Liver (tissue), 9 donors: Measurements from ENCODE around the gene IER3IP1. TPM values are rescaled to one million over a fixed set of nuclear protein-coding genes. Genes with fewer than 3 reads are reported as not detected.

ENCODE experiments used
- DNase-seq: peaks from one replicate; pipeline ENCODE4 v3.0.0-alpha.2; 2017; ENCODE audit warnings: low spot score
- H3K27ac ChIP-seq, 2 donors: one replicate each; pipeline ENCODE4 v1.7.0; 2013; ENCODE audit warnings: inconsistent platforms in 2 of 2, low read length in 2 of 2, control low read depth in 1 of 2, low read depth in 1 of 2, mild to moderate bottlenecking in 1 of 2
- H3K27me3 ChIP-seq, 4 donors: one replicate each; pipeline versions ENCODE4 v1.6.1 to v1.7.0; 2013; ENCODE audit warnings: low read length in 3 of 4, inconsistent platforms in 1 of 4, mild to moderate bottlenecking in 1 of 4, moderate library complexity in 1 of 4; ENCODE audit not compliant: control insufficient read depth in 4 of 4, insufficient read depth in 4 of 4
- H3K36me3 ChIP-seq, 4 donors: one replicate each; pipeline versions ENCODE4 v1.6.1 to v1.7.0; 2013; ENCODE audit warnings: low read length in 3 of 4, mild to moderate bottlenecking in 3 of 4, low read depth in 1 of 4, moderate library complexity in 1 of 4; ENCODE audit not compliant: control insufficient read depth in 4 of 4, insufficient read depth in 3 of 4
- H3K4me1 ChIP-seq, 4 donors: one replicate each; pipeline versions ENCODE4 v1.6.1 to v1.7.0; 2013; ENCODE audit warnings: low read length in 3 of 4, mild to moderate bottlenecking in 3 of 4, moderate library complexity in 1 of 4; ENCODE audit not compliant: control insufficient read depth in 4 of 4, insufficient read depth in 4 of 4
- H3K4me3 ChIP-seq, 3 donors: one replicate each; pipeline versions ENCODE4 v1.6.1 to v1.7.0; 2013; ENCODE audit warnings: low read length in 3 of 3, control low read depth in 1 of 3, low read depth in 1 of 3, mild to moderate bottlenecking in 1 of 3
- H3K9ac ChIP-seq, 2 donors: one replicate each; pipeline ENCODE4 v1.7.0; 2013; ENCODE audit warnings: low read length in 2 of 2, mild to moderate bottlenecking in 2 of 2, moderate library complexity in 2 of 2, control low read depth in 1 of 2, low read depth in 1 of 2
- H3K9me3 ChIP-seq, 4 donors: one replicate each; pipeline versions ENCODE4 v1.6.1 to v1.7.0; 2013; ENCODE audit warnings: low read length in 3 of 4; ENCODE audit not compliant: control insufficient read depth in 4 of 4
- EGR1 ChIP-seq, 2 donors: IDR thresholded peaks; 2 replicates each; pipeline ENCODE4 v1.6.1; 2016 to 2018; ENCODE audit warnings: antibody characterized with exemption in 2 of 2, low read depth in 2 of 2
- FOXA1 ChIP-seq: IDR thresholded peaks from 2 replicates; pipeline ENCODE4 v1.6.1; 2016; ENCODE audit warnings: antibody characterized with exemption
- FOXA2 ChIP-seq: IDR thresholded peaks from 2 replicates; pipeline ENCODE4 v1.6.1; 2016; ENCODE audit warnings: antibody characterized with exemption
- GABPA ChIP-seq, 2 donors: IDR thresholded peaks in 1 of 2; conservative IDR thresholded peaks in 1 of 2; 2 replicates each; pipeline ENCODE4 v1.6.1; 2016; ENCODE audit warnings: antibody characterized with exemption in 2 of 2, mild to moderate bottlenecking in 1 of 2, moderate library complexity in 1 of 2
- HNF4A ChIP-seq, 2 donors: conservative IDR thresholded peaks; 2 replicates each; pipeline ENCODE4 v1.6.1; 2016; ENCODE audit warnings: antibody characterized with exemption in 2 of 2, mild to moderate bottlenecking in 2 of 2
- HNF4G ChIP-seq: IDR thresholded peaks from 2 replicates; pipeline ENCODE4 v1.6.1; 2016; ENCODE audit warnings: antibody characterized with exemption
- JUND ChIP-seq, 2 donors: IDR thresholded peaks; 2 replicates each; pipeline ENCODE4 v1.6.1; 2016; ENCODE audit warnings: antibody characterized with exemption in 2 of 2
- NR2F2 ChIP-seq: IDR thresholded peaks from 2 replicates; pipeline ENCODE4 v1.6.1; 2016; ENCODE audit warnings: antibody characterized with exemption
- RAD21 ChIP-seq, 2 donors: IDR thresholded peaks; 2 replicates each; pipeline ENCODE4 v1.6.1; 2016; ENCODE audit warnings: antibody characterized with exemption in 2 of 2, mild to moderate bottlenecking in 2 of 2
- RXRA ChIP-seq, 2 donors: IDR thresholded peaks; 2 replicates each; pipeline ENCODE4 v1.6.1; 2017 to 2018; ENCODE audit warnings: antibody characterized with exemption in 2 of 2, mild to moderate bottlenecking in 1 of 2
- SP1 ChIP-seq: IDR thresholded peaks from 2 replicates; pipeline ENCODE4 v1.6.1; 2018; ENCODE audit warnings: antibody characterized with exemption, mild to moderate bottlenecking
- TAF1 ChIP-seq: conservative IDR thresholded peaks from 2 replicates; pipeline ENCODE4 v1.6.1; 2016; ENCODE audit warnings: antibody characterized with exemption, mild to moderate bottlenecking
- YY1 ChIP-seq: IDR thresholded peaks from 2 replicates; pipeline ENCODE4 v1.6.1; 2016; ENCODE audit warnings: antibody characterized with exemption, mild to moderate bottlenecking
- WGBS: extraction: QIAGEN DNeasy Blood & Tissue Kit; methylation state at CpG from one replicate; pipeline ENCODE4 v1.1.7; 2013; 5-methylcytosine and 5-hydroxymethylcytosine counted together
- polyA plus RNA-seq, 2 donors: library from polyadenylated mRNA; stranded (reverse) in 1 of 2; unstranded in 1 of 2; fragments of 200-250 nt in 1 of 2; fragments of >200 nt in 1 of 2; fragmentation: Nextera tagmentation in 1 of 2; extraction: Ambion mirVana in 1 of 2; gene quantifications; one replicate each; pipeline versions ENCODE4 v1.2.1 to v1.2.3, GENCODE V29; 2013 to 2015
- total RNA-seq, 2 donors: library from RNA; depleted of rRNA; stranded (reverse); fragments of >200 nt; gene quantifications; one replicate each; pipeline ENCODE4 v1.2.3, GENCODE V29; 2014
- TF ChIP-seq, protein P1 (sequence below): fragments of 150-350 bp; IDR thresholded peaks from 2 replicates; pipeline ENCODE4 v1.5.1; 2017; ENCODE audit warnings: improper control_type of control experiment, low read depth, low read length; ENCODE audit not compliant: missing input control
- TF ChIP-seq, protein P2 (sequence below): IDR thresholded peaks from 2 replicates; pipeline ENCODE4 v1.6.1; 2016; ENCODE audit warnings: antibody characterized with exemption
- TF ChIP-seq, protein P3 (sequence below): IDR thresholded peaks from 2 replicates; pipeline ENCODE4 v1.6.1; 2016; ENCODE audit warnings: antibody characterized with exemption
- TF ChIP-seq, protein P4 (sequence below): IDR thresholded peaks from 2 replicates; pipeline ENCODE4 v1.6.1; 2016; ENCODE audit warnings: antibody characterized with exemption
- TF ChIP-seq, protein P5 (sequence below): IDR thresholded peaks from 2 replicates; pipeline ENCODE4 v1.6.1; 2016; ENCODE audit warnings: antibody characterized with exemption, mild to moderate bottlenecking
- donor health status: healthy.
- donor health status: healthy.
- donor health status: healthy.
- donor health status: healthy.
- donor health status: healthy.

Gene IER3IP1
- total and polyA plus RNA-seq, 4 donors: 8.0 to 24.9 (median 11.3) TPM

DNA sequence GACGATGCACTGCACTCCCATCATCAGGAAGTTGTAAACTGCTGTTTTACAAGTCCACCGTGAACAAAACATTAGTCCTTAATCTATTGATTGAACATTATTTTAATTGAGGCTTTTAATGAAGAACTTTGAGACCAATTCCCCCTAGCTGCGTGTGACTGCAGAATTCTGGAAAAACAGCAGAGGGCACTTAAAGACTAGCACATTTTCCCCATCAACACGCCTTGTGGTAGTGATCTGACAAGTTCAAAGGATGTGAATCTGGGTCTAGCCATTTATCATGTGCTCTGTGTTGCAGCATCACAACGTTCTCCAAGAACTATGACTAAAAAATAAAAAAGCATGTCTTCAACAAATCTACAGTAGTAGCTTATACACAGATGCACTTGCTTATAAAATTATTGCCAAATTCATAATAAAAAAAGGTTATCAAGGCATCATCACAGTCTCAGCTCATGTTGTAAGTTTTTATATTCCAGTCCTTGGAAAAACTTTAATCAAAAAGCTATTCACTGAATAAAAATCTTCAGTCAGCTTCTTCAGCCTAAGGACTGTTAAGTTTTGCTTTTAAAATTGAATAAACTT is 39.5 kb upstream of the IER3IP1 start:
- no peaks in the 10 kb centered on the region for H3K9me3 ChIP-seq
- H3K4me3 ChIP-seq: no peak overlapping the region
- no peak overlapping the region for H3K27ac ChIP-seq
- no peaks in the 10 kb centered on the region for H3K36me3 ChIP-seq
- H3K27me3 ChIP-seq: peaks cover 0 to 11% (median 3%) of the 10 kb centered on the region in 4 donors
- WGBS: 2% methylated on average over 5 of the region's 5 CpGs
- TF ChIP-seq, protein P1, sequence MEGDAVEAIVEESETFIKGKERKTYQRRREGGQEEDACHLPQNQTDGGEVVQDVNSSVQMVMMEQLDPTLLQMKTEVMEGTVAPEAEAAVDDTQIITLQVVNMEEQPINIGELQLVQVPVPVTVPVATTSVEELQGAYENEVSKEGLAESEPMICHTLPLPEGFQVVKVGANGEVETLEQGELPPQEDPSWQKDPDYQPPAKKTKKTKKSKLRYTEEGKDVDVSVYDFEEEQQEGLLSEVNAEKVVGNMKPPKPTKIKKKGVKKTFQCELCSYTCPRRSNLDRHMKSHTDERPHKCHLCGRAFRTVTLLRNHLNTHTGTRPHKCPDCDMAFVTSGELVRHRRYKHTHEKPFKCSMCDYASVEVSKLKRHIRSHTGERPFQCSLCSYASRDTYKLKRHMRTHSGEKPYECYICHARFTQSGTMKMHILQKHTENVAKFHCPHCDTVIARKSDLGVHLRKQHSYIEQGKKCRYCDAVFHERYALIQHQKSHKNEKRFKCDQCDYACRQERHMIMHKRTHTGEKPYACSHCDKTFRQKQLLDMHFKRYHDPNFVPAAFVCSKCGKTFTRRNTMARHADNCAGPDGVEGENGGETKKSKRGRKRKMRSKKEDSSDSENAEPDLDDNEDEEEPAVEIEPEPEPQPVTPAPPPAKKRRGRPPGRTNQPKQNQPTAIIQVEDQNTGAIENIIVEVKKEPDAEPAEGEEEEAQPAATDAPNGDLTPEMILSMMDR: peak; percentile 73
- TF ChIP-seq, protein P2, sequence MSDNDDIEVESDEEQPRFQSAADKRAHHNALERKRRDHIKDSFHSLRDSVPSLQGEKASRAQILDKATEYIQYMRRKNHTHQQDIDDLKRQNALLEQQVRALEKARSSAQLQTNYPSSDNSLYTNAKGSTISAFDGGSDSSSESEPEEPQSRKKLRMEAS: no peak
- no peak for TF ChIP-seq FOXA1
- TF ChIP-seq, protein P3, sequence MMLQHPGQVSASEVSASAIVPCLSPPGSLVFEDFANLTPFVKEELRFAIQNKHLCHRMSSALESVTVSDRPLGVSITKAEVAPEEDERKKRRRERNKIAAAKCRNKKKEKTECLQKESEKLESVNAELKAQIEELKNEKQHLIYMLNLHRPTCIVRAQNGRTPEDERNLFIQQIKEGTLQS: no peak
- TF ChIP-seq JUND (IDR thresholded peaks at IDR 0.05): no peak
- no peak for TF ChIP-seq RXRA (IDR thresholded peaks at IDR 0.05)
- no peak for TF ChIP-seq FOXA2
- peak; percentile 93 to 94 for TF ChIP-seq RAD21 (IDR thresholded peaks at IDR 0.05)
- no peak for TF ChIP-seq SP1
- no peak for DNase-seq
- H3K9ac ChIP-seq: no peak overlapping the region
- H3K4me1 ChIP-seq: no peaks in the 10 kb centered on the region

DNA sequence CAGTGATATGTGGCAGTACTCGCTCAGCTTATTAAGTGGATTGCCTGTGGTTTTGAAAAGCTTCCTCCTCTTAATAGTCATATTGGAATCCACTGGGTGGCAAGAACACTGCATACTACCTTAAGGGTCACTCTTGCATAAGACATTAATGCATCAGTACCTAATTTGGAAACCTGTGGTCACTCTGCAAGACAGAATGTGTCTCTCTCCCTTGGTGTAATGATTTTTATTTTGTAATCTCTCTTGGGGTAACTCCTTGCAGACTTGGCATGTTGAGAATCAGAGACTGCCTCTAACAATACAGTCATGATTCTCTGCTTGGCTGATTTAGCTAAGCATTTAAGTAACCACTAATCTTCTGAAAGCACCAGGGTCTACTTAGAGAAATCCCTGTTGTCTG is 33.0 kb upstream of the IER3IP1 start:
- WGBS: 75% methylated on average over 1 of the region's 1 CpG
- no peaks in the 10 kb centered on the region for H3K9me3 ChIP-seq
- H3K9ac ChIP-seq: no peak overlapping the region
- no peak for DNase-seq
- H3K27ac ChIP-seq: no peak overlapping the region
- H3K36me3 ChIP-seq: no peaks in the 10 kb centered on the region
- peaks cover 0 to 7% (median 0%) of the 10 kb centered on the region in 4 donors for H3K27me3 ChIP-seq
- no peaks in the 10 kb centered on the region for H3K4me1 ChIP-seq
- TF ChIP-seq TAF1 (no peak), YY1 (no peak), RAD21 (IDR thresholded peaks at IDR 0.05) (no peak), NR2F2 (no peak), FOXA1 (no peak), SP1 (no peak), GABPA (IDR thresholded peaks at IDR 0.05 in 1 of 2, conservative IDR thresholded peaks at IDR 0.05 in 1 of 2) (no peak), HNF4G (no peak), RXRA (IDR thresholded peaks at IDR 0.05) (no peak), JUND (IDR thresholded peaks at IDR 0.05) (no peak), HNF4A (conservative IDR thresholded peaks at IDR 0.05) (no peak), EGR1 (IDR thresholded peaks at IDR 0.05; ENCODE audit: low read depth in 2 of 2) (no peak), FOXA2 (no peak)
- TF ChIP-seq, protein P4, sequence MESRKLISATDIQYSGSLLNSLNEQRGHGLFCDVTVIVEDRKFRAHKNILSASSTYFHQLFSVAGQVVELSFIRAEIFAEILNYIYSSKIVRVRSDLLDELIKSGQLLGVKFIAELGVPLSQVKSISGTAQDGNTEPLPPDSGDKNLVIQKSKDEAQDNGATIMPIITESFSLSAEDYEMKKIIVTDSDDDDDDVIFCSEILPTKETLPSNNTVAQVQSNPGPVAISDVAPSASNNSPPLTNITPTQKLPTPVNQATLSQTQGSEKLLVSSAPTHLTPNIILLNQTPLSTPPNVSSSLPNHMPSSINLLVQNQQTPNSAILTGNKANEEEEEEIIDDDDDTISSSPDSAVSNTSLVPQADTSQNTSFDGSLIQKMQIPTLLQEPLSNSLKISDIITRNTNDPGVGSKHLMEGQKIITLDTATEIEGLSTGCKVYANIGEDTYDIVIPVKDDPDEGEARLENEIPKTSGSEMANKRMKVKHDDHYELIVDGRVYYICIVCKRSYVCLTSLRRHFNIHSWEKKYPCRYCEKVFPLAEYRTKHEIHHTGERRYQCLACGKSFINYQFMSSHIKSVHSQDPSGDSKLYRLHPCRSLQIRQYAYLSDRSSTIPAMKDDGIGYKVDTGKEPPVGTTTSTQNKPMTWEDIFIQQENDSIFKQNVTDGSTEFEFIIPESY: no peak
- TF ChIP-seq, protein P5, sequence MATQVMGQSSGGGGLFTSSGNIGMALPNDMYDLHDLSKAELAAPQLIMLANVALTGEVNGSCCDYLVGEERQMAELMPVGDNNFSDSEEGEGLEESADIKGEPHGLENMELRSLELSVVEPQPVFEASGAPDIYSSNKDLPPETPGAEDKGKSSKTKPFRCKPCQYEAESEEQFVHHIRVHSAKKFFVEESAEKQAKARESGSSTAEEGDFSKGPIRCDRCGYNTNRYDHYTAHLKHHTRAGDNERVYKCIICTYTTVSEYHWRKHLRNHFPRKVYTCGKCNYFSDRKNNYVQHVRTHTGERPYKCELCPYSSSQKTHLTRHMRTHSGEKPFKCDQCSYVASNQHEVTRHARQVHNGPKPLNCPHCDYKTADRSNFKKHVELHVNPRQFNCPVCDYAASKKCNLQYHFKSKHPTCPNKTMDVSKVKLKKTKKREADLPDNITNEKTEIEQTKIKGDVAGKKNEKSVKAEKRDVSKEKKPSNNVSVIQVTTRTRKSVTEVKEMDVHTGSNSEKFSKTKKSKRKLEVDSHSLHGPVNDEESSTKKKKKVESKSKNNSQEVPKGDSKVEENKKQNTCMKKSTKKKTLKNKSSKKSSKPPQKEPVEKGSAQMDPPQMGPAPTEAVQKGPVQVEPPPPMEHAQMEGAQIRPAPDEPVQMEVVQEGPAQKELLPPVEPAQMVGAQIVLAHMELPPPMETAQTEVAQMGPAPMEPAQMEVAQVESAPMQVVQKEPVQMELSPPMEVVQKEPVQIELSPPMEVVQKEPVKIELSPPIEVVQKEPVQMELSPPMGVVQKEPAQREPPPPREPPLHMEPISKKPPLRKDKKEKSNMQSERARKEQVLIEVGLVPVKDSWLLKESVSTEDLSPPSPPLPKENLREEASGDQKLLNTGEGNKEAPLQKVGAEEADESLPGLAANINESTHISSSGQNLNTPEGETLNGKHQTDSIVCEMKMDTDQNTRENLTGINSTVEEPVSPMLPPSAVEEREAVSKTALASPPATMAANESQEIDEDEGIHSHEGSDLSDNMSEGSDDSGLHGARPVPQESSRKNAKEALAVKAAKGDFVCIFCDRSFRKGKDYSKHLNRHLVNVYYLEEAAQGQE: no peak
- TF ChIP-seq, protein P1: no peak
- TF ChIP-seq, protein P3: no peak
- TF ChIP-seq, protein P2: no peak
- no peak overlapping the region for H3K4me3 ChIP-seq
